Ishikawa (cell line): ENCODE results near the gene LATS1.

Experiments used
- CEBPB ChIP-seq: IDR thresholded peaks from 2 replicates; pipeline ENCODE4 v1.6.1; 2012
- CREB1 ChIP-seq: IDR thresholded peaks from 2 replicates; pipeline ENCODE4 v1.6.1; 2012; ENCODE audit warnings: low read depth
- EGR1 ChIP-seq: IDR thresholded peaks from 2 replicates; pipeline ENCODE4 v1.6.1; 2012
- EP300 ChIP-seq: IDR thresholded peaks from 2 replicates; pipeline ENCODE4 v1.6.1; 2012; ENCODE audit warnings: borderline replicate concordance
- FOXM1 ChIP-seq: IDR thresholded peaks from 2 replicates; pipeline ENCODE4 v1.6.1; 2012; ENCODE audit warnings: low read depth, borderline replicate concordance
- MAX ChIP-seq: IDR thresholded peaks from 2 replicates; pipeline ENCODE4 v1.6.1; 2012
- NFIC ChIP-seq: IDR thresholded peaks from 2 replicates; pipeline ENCODE4 v1.6.1; 2012
- RAD21 ChIP-seq: IDR thresholded peaks from 2 replicates; pipeline ENCODE4 v1.6.1; 2012; ENCODE audit warnings: low read depth
- REST ChIP-seq: IDR thresholded peaks from 2 replicates; pipeline ENCODE4 v1.6.1; 2012; ENCODE audit warnings: low read depth, mild to moderate bottlenecking
- TAF1 ChIP-seq: IDR thresholded peaks from 2 replicates; pipeline ENCODE4 v1.6.1; 2012; ENCODE audit warnings: low read depth, mild to moderate bottlenecking
- TCF12 ChIP-seq: IDR thresholded peaks from 2 replicates; pipeline ENCODE4 v1.6.1; 2012; ENCODE audit warnings: low read depth
- TEAD4 ChIP-seq: IDR thresholded peaks from 2 replicates; pipeline ENCODE4 v1.6.1; 2012
- USF1 ChIP-seq: IDR thresholded peaks from 2 replicates; pipeline ENCODE4 v1.6.1; 2012
- YY1 ChIP-seq: IDR thresholded peaks from 2 replicates; pipeline ENCODE4 v1.6.1; 2012; ENCODE audit warnings: low read depth
- ZBTB7A ChIP-seq: IDR thresholded peaks from 2 replicates; pipeline ENCODE4 v1.6.1; 2012; ENCODE audit warnings: low read depth

The LATS1 gene

GRCh38 chr6:149734915-149735314 is 17.0 kb upstream of the LATS1 start:
- TF ChIP-seq TCF12 (no peak), MAX (no peak), USF1 (no peak), REST (no peak), CREB1 (no peak), ZBTB7A (no peak), TEAD4 (no peak), CEBPB (no peak), RAD21 (no peak), NFIC (no peak), YY1 (no peak), EGR1 (no peak), TAF1 (no peak)

GRCh38 chr6:149733089-149733720 is 15.3 kb upstream of the LATS1 start:
- TF ChIP-seq TCF12 (no peak), NFIC (no peak), ZBTB7A (no peak), TEAD4 (no peak), RAD21 (no peak), FOXM1 (no peak), TAF1 (no peak), EP300 (no peak), YY1 (no peak)

- TF ChIP-seq RAD21 = no peak
Observed at GRCh38 chr6:149729824-149730223, 11.9 kb upstream of the LATS1 start.

GRCh38 chr6:149728499-149729234 is 10.8 kb upstream of the LATS1 start:
- TF ChIP-seq EP300 = no peak

GRCh38 chr6:149727793-149728498 is 10.0 kb upstream of the LATS1 start:
- no peak for TF ChIP-seq CEBPB
- TF ChIP-seq RAD21 = no peak
- TF ChIP-seq TCF12 = no peak
- TF ChIP-seq EGR1 = no peak
- TF ChIP-seq TAF1 = no peak
- TF ChIP-seq TEAD4 = no peak
- TF ChIP-seq ZBTB7A = no peak
- TF ChIP-seq REST = no peak

- TF ChIP-seq TAF1 (no peak), EGR1 (no peak), EP300 (no peak), FOXM1 (no peak), CREB1 (no peak), RAD21 (no peak), NFIC (no peak), USF1 (no peak), MAX (no peak)
Observed at GRCh38 chr6:149725785-149726184, 7.9 kb upstream of the LATS1 start.
